GM12878 (cell line): Measurements from ENCODE around the gene FLACC1. TPM values are rescaled to one million over a fixed set of nuclear protein-coding genes. Genes with fewer than 3 reads are reported as not detected.

ENCODE experiments used
- ATAC-seq: fragments of 200-7000 bp; cut with Tn5 transposase; 3 replicates; pipeline ENCODE4 v1.9.1; 2020; ENCODE audit warnings: mild to moderate bottlenecking, moderate library complexity
- BruUV-seq: library from RNA; stranded (reverse); fragments of 400-500 nt; replicated peaks from 2 replicates; lab custom pipeline; 2021; lab: Mats Ljungman, UMichigan
- CTCF ChIA-PET: fragments of 300-600 bp; sonication (Branson Sonifier 250); formaldehyde crosslinking; extraction: SDS; loops from one replicate; lab custom pipeline; 2021; ENCODE audit warnings: inconsistent platforms; lab: Yijun Ruan, JAX
- POLR2A ChIA-PET: fragments of 350-600 bp; formaldehyde crosslinking; extraction: SDS; loops from one replicate; lab custom pipeline; 2021; ENCODE audit warnings: inconsistent platforms; lab: Charles Lee
- RAD21 ChIA-PET: fragments of 300-600 bp; sonication (Branson Sonifier 250); formaldehyde crosslinking; loops from one replicate; lab custom pipeline; 2023; ENCODE audit warnings: antibody characterized with exemption; ENCODE audit not compliant: unreplicated experiment; lab: Charles Lee
- SMC1A ChIA-PET: fragments of 300-600 bp; sonication (Branson Sonifier 250); formaldehyde crosslinking; loops from one replicate; lab custom pipeline; 2023; ENCODE audit not compliant: unreplicated experiment, uncharacterized antibody; lab: Charles Lee
- DNase-seq: peaks from one replicate; pipeline ENCODE4 v3.0.0-alpha.2; 2011; ENCODE audit warnings: low read depth, low spot score
- FAIRE-seq: peaks from 3 replicates; lab custom pipeline; 2011; peaks lifted over from hg19 to GRCh38; lab: Jason Lieb, UNC
- H2AFZ ChIP-seq: 2 replicates; pipeline ENCODE4 v1.6.0; 2011; ENCODE audit warnings: low read depth, low read length, control low read depth; ENCODE audit not compliant: control insufficient read depth
- H3K27ac ChIP-seq: 2 replicates; pipeline ENCODE4 v1.5.1; 2011; ENCODE audit warnings: control low read depth; ENCODE audit not compliant: control insufficient read depth, insufficient read depth
- H3K27me3 ChIP-seq, 2 experiments: replicated peaks in 1 of 2; 2 replicates each; pipeline versions ENCODE4 v1.6.0 to v1.6.1; 2011; ENCODE audit warnings: low read length in 1 of 2; ENCODE audit not compliant: control insufficient read depth in 2 of 2, insufficient read depth in 2 of 2
- H3K36me3 ChIP-seq, 2 experiments: 2 replicates each; pipeline ENCODE4 v1.5.1; 2011; ENCODE audit warnings: low read length in 1 of 2; ENCODE audit not compliant: control insufficient read depth in 2 of 2, insufficient read depth in 2 of 2
- H3K4me1 ChIP-seq: 2 replicates; pipeline ENCODE4 v1.6.1; 2011; ENCODE audit warnings: mild to moderate bottlenecking, low read length, moderate library complexity, mixed read lengths; ENCODE audit not compliant: control insufficient read depth, insufficient read depth
- H3K4me2 ChIP-seq: 2 replicates; pipeline ENCODE4 v1.6.0; 2011; ENCODE audit warnings: control low read depth; ENCODE audit not compliant: control insufficient read depth, insufficient read depth
- H3K4me3 ChIP-seq: fragments of 200-600 bp; sonication (generic); 2 replicates; pipeline ENCODE4 v1.5.1; 2016
- H3K79me2 ChIP-seq: 2 replicates; pipeline ENCODE4 v1.6.0; 2011; ENCODE audit warnings: low read length; ENCODE audit not compliant: control insufficient read depth, insufficient read depth
- H3K9ac ChIP-seq: 2 replicates; pipeline ENCODE4 v1.8.0; 2011; ENCODE audit warnings: low read length, control low read depth, mixed read lengths; ENCODE audit not compliant: control insufficient read depth, insufficient read depth
- H3K9me3 ChIP-seq: replicated peaks from 3 replicates; pipeline ENCODE4 v1.5.1; 2011; ENCODE audit warnings: mild to moderate bottlenecking, low read length; ENCODE audit not compliant: control insufficient read depth, insufficient read depth
- H4K20me1 ChIP-seq: 2 replicates; pipeline ENCODE4 v1.6.0; 2011; ENCODE audit not compliant: control insufficient read depth, insufficient read depth
- ATF3 ChIP-seq: IDR thresholded peaks from 2 replicates; pipeline ENCODE4 v1.6.1; 2011; ENCODE audit warnings: low read depth, mild to moderate bottlenecking, low read length, moderate library complexity, borderline replicate concordance; ENCODE audit errors: extremely low read depth
- BCL11A ChIP-seq: IDR thresholded peaks from 2 replicates; pipeline ENCODE4 v1.6.1; 2011; ENCODE audit warnings: low read depth, low read length
- CREB1 ChIP-seq: IDR thresholded peaks from 2 replicates; pipeline ENCODE4 v1.6.1; 2012; ENCODE audit warnings: low read depth, mild to moderate bottlenecking, inconsistent platforms
- ESRRA ChIP-seq: IDR thresholded peaks from 2 replicates; pipeline ENCODE4 v1.6.1; 2012; ENCODE audit warnings: mild to moderate bottlenecking, low read length, improper control_type of control experiment
- POLR2AphosphoS5 ChIP-seq: IDR thresholded peaks from 2 replicates; pipeline ENCODE4 v1.6.1; 2011; ENCODE audit warnings: mild to moderate bottlenecking, low read length, inconsistent platforms
- RBBP5 ChIP-seq: fragments of 200-600 bp; sonication (generic); conservative IDR thresholded peaks from 2 replicates; pipeline ENCODE4 v1.6.1; 2016
- SIX5 ChIP-seq: IDR thresholded peaks from 2 replicates; pipeline ENCODE4 v1.6.1; 2011; ENCODE audit warnings: mild to moderate bottlenecking, low read depth, low read length, moderate library complexity; ENCODE audit not compliant: severe bottlenecking
- SKIL ChIP-seq: fragments of 450-650 bp; IDR thresholded peaks from 2 replicates; pipeline ENCODE4 v1.6.1; 2017; ENCODE audit warnings: mild to moderate bottlenecking, low read depth, inconsistent platforms; ENCODE audit not compliant: poor library complexity, severe bottlenecking
- SUPT20H ChIP-seq: IDR thresholded peaks from 2 replicates; pipeline ENCODE4 v1.6.1; 2011; ENCODE audit warnings: low read depth, mild to moderate bottlenecking, low read length, moderate library complexity, borderline replicate concordance; ENCODE audit not compliant: control insufficient read depth
- ZNF274 ChIP-seq: IDR thresholded peaks from one replicate; pipeline ENCODE4 v1.8.0; 2011; ENCODE audit not compliant: insufficient read length, insufficient read depth
- WGBS: methylation state at CpG from one replicate; pipeline ENCODE4 v1.1.6; 2016; ENCODE audit warnings: low lambda C conversion rate; ENCODE audit not compliant: insufficient replicate concordance, insufficient coverage; ENCODE audit errors: missing lambda C conversion rate; 5-methylcytosine and 5-hydroxymethylcytosine counted together
- in situ Hi-C: fragments of 300-500 bp; cut with MboI; formaldehyde crosslinking; loops from 9 replicates; pipeline ENCODE4 v1.14.3; 2018; ENCODE audit warnings: mixed read lengths
- intact Hi-C: fragments of 100-400 bp; cut with micrococcal nuclease; formaldehyde crosslinking; loops from one replicate; pipeline ENCODE4 v1.14.2; 2022; ENCODE audit not compliant: unreplicated experiment
- polyA plus RNA-seq, 11 experiments: library from polyadenylated mRNA; depleted of rRNA in 4 of 11; unstranded in 6 of 11; stranded (reverse) in 5 of 11; fragments of >200 nt; fragmentation: Nextera tagmentation in 4 of 11; fragmentation: Illumina TruSeq in 1 of 11; extraction: Ambion mirVana in 4 of 11; extraction: Trizol in 1 of 11; gene quantifications; 1 replicate in 1 of 11; 2 replicates in 10 of 11; pipeline versions ENCODE4 v1.2.1 to v1.2.3, GENCODE V29; 2011 to 2016; ENCODE audit warnings: inconsistent platforms in 2 of 11, missing spikeins in 2 of 11, low read depth in 1 of 11
- total RNA-seq, 4 experiments: library from RNA; depleted of rRNA in 3 of 4; stranded (reverse); fragments of >200 nt in 3 of 4; fragmentation: Illumina TruSeq in 1 of 4; extraction: Trizol in 1 of 4; gene quantifications; 2 replicates each; pipeline versions ENCODE4 v1.2.1 to v1.2.3, GENCODE V29; 2013 to 2021

FLACC1 gene
- total and polyA plus RNA-seq, 10 of the 15 experiments (the other 5 are each of a cell fraction or from before 2014, with no cell fraction given): 0.08 to 0.54 (median 0.30) TPM; not detected in 2

GRCh38 chr2:201361078-201361733 is 4.1 kb upstream of the FLACC1 start:
- Histone ChIP-seq H3K4me2 (no peak overlapping the region), H3K27ac (no peak overlapping the region), H2AFZ (no peak overlapping the region), H3K79me2 (no peaks in the 10 kb centered on the region), H4K20me1 (no peaks in the 10 kb centered on the region), H3K36me3 (no peaks in the 10 kb centered on the region; a peak in 1 of 4 replicates), H3K4me1 (no peaks in the 10 kb centered on the region), H3K9ac (no peak overlapping the region), H3K4me3 (no peak overlapping the region), H3K9me3 (peaks cover 2% of the 10 kb centered on the region; the same call in 2 of the 3 replicates), H3K27me3 (no peaks in the 10 kb centered on the region)
- no peak for TF ChIP-seq SUPT20H
- no peak for TF ChIP-seq ZNF274
- TF ChIP-seq ESRRA: no peak
- TF ChIP-seq BCL11A: no peak
- no peak for FAIRE-seq
- ChIA-PET CTCF (interaction anchor here (0.6 to 5.5 kb wide), 2 partner anchors 128 to 1588 kb away, joined by 3 to 87 read pairs; no protein-coding TSS in a partner anchor), RAD21 (interaction anchor here (3.0 to 6.3 kb wide), 2 partner anchors 124 to 128 kb away, joined by 11 to 79 read pairs; no protein-coding TSS in a partner anchor), SMC1A (interaction anchor here (0.6 to 2.2 kb wide), 4 partner anchors 96 to 139 kb away, joined by 3 to 14 read pairs (median 3); no protein-coding TSS in a partner anchor), POLR2A (no interaction called here)
- no TSS peak for BruUV-seq
- WGBS: 100% methylated on average over 2 of the region's 2 CpGs
- in situ Hi-C loops (loop anchor here (5.0 kb wide), 2 partner anchors 119 to 174 kb away; no protein-coding TSS in a partner anchor), intact Hi-C loops (no loop called here)
- DNase-seq: no peak
- ATAC-seq: no peak

GRCh38 chr2:201360256-201360655 is 3.1 kb upstream of the FLACC1 start:
- Histone ChIP-seq H3K9me3 (peaks cover 2% of the 10 kb centered on the region; the same call in 2 of the 3 replicates), H3K4me3 (no peak overlapping the region), H3K36me3 (no peaks in the 10 kb centered on the region; a peak in 1 of 4 replicates), H3K4me2 (no peak overlapping the region), H4K20me1 (no peaks in the 10 kb centered on the region), H3K27me3 (no peaks in the 10 kb centered on the region), H3K27ac (no peak overlapping the region), H2AFZ (no peak overlapping the region), H3K9ac (no peak overlapping the region), H3K79me2 (no peaks in the 10 kb centered on the region), H3K4me1 (no peaks in the 10 kb centered on the region)
- FAIRE-seq (no peak), ATAC-seq (no peak), DNase-seq (no peak)
- ChIA-PET RAD21 (interaction anchor here (1.0 to 6.3 kb wide), 3 partner anchors 61 to 127 kb away, joined by 3 to 79 read pairs (median 11); no protein-coding TSS in a partner anchor), POLR2A (interaction anchor here (0.5 kb wide), 1 partner anchor 124 kb away, joined by 3 read pairs; no protein-coding TSS in a partner anchor), CTCF (no interaction called here), SMC1A (interaction anchor here (0.6 to 2.2 kb wide), 4 partner anchors 95 to 393 kb away, joined by 3 to 14 read pairs (median 4); no protein-coding TSS in a partner anchor)
- WGBS: 85% methylated on average over 4 of the region's 4 CpGs
- in situ Hi-C loops (loop anchor here (5.0 kb wide), 2 partner anchors 118 to 173 kb away; no protein-coding TSS in a partner anchor), intact Hi-C loops (no loop called here)
- TF ChIP-seq POLR2AphosphoS5 (no peak), SIX5 (no peak), SKIL (no peak), CREB1 (no peak), RBBP5 (no peak), ATF3 (no peak)
- no TSS peak for BruUV-seq
